ENCODE data around the gene CYP3A4.
"Not testable (repeated sequence)": the region's sequence is repeated elsewhere in the genome, so short reads cannot be mapped to it uniquely, and the experiment has no call there.

CYP3A4 gene

DNA sequence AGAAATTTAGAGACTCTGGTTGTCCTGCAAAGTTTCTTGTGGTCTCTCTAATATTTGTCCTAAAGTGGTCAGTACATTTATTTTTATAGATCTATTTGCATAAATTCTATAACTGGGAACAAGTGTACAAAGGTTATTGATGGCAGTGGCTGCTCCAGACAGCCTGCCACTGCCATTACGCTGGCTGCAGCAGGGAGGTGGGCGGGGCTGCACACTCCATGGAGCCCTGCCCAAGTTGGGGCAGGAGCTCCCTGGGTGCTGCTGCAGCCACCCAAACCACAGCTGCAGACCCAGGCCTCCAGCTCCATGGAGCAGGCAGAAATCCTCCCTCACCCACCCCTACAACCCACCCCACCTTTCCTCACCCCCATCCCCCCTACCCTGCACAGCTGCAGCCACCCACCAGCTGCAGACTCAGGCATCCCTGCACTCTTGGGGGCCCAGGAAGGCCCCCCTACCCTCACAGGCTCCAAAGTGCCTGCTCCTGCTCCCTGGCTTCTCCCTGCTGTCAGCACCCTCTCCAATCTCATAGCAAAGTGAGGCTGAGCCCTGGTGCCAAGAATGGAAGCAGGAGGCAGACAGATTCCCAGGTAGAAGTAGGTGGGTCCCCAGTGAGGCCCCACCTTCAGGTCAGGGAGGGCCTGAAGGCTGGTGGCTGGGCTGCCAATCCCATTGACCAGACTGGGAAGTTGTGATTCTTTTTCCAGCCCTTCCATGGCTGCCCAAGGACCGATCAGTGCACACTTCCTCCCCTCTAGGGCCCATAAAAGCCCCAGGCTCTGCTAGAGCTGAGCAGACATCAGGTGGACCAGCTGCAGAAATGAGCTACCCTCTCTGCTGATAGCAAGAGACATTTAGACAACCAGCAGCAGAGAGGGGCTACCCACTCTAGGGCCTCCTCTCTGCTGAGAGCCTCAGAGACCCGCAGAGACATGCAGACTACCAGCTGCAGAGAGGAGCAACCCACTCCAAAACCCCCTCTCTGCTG, 39.0 kb upstream of the CYP3A4 start:
- H3K36me3 ChIP-seq (ENCODE audit: control insufficient read depth, insufficient read depth, low read length) = no peaks in the 10 kb centered on the region
- H3K4me3 ChIP-seq (ENCODE audit: insufficient read depth, low read depth, low read length, poor library complexity, severe bottlenecking) = no peak overlapping the region
- no peaks in the 10 kb centered on the region for H3K27me3 ChIP-seq (replicated peaks; ENCODE audit: control insufficient read depth, insufficient read depth, low read length, poor library complexity, severe bottlenecking)

DNA sequence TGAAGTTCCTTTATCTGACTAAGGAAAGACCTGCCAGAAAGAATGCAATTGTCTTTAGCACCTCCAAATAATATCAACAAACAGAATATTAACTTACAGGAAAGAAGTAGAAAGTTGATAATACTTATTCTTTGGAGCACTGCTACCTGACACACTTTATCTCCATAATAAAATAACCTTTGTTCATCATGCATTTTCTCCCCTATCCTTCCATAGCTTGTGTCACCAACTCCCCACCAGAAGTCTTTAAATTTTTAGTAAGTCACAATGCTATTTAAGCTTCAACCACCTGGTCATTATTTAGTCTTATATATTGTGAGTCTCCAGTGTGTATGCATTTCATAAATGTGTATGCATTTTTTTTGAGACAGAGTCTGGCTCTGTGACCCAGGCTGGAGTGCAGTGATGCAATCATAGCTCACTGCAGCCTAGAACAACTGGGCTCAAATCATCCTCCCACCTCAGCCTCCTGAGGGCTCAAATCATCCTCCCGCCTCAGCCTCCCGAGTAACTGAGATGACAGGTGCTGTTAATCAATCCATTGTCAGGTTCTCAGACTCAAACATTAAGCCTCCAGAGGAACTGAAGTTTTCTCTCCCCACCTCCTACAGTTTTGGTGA, 36.5 kb upstream of the CYP3A4 start:
- H3K4me3 ChIP-seq (ENCODE audit: insufficient read depth, low read depth, low read length, poor library complexity, severe bottlenecking) = no peak overlapping the region
- no peaks in the 10 kb centered on the region for H3K9me3 ChIP-seq (ENCODE audit: control insufficient read depth, low read length)
- no peaks in the 10 kb centered on the region for H3K27me3 ChIP-seq (replicated peaks; ENCODE audit: control insufficient read depth, insufficient read depth, low read length, poor library complexity, severe bottlenecking)
- no peak overlapping the region for H3K27ac ChIP-seq (ENCODE audit: insufficient read depth, low read length, poor library complexity, severe bottlenecking)
- H3K4me1 ChIP-seq (ENCODE audit: control insufficient read depth, insufficient read depth, low read length, poor library complexity, severe bottlenecking) = no peaks in the 10 kb centered on the region
- DNase-seq = no peak
- H3K36me3 ChIP-seq (ENCODE audit: control insufficient read depth, insufficient read depth, low read length) = no peaks in the 10 kb centered on the region

More for the DNA sequence above, 39.0 kb upstream of the CYP3A4 start:
- no peaks in the 10 kb centered on the region for H3K9me3 ChIP-seq (ENCODE audit: control insufficient read depth, low read length)
- H3K27ac ChIP-seq (ENCODE audit: insufficient read depth, low read length, poor library complexity, severe bottlenecking) = no peak overlapping the region
- H3K4me1 ChIP-seq (ENCODE audit: control insufficient read depth, insufficient read depth, low read length, poor library complexity, severe bottlenecking) = no peaks in the 10 kb centered on the region
- no peak for DNase-seq

DNA sequence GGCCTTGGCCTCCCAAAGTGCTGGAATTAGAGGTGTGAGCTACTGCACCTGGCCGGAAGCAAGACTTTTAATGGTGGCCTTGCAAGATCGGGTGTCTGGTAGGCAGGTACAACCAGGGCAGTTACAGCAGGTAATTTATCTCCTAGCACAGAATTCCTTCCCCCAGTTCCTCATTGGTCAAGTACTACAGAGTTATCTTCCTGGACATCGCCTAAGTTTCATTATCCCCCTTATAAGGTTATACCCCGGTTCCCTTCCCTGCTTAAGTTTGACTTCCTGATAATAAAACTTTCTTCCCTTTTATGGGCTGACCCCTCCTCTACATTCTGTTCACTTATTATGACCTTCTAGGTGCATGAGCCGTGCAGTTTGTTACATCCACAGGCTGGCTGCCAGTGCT, 24.8 kb upstream of the CYP3A4 start:
- Histone ChIP-seq H3K36me3 (ENCODE audit: control insufficient read depth, insufficient read depth, low read length) (no peaks in the 10 kb centered on the region), H3K4me1 (ENCODE audit: control insufficient read depth, insufficient read depth, low read length, poor library complexity, severe bottlenecking) (no peaks in the 10 kb centered on the region), H3K27ac (ENCODE audit: insufficient read depth, low read length, poor library complexity, severe bottlenecking) (no peak overlapping the region), H3K27me3 (replicated peaks; ENCODE audit: control insufficient read depth, insufficient read depth, low read length, poor library complexity, severe bottlenecking) (no peaks in the 10 kb centered on the region), H3K4me3 (ENCODE audit: insufficient read depth, low read depth, low read length, poor library complexity, severe bottlenecking) (no peak overlapping the region), H3K9me3 (ENCODE audit: control insufficient read depth, low read length) (no peaks in the 10 kb centered on the region)
- no peak for DNase-seq

DNA sequence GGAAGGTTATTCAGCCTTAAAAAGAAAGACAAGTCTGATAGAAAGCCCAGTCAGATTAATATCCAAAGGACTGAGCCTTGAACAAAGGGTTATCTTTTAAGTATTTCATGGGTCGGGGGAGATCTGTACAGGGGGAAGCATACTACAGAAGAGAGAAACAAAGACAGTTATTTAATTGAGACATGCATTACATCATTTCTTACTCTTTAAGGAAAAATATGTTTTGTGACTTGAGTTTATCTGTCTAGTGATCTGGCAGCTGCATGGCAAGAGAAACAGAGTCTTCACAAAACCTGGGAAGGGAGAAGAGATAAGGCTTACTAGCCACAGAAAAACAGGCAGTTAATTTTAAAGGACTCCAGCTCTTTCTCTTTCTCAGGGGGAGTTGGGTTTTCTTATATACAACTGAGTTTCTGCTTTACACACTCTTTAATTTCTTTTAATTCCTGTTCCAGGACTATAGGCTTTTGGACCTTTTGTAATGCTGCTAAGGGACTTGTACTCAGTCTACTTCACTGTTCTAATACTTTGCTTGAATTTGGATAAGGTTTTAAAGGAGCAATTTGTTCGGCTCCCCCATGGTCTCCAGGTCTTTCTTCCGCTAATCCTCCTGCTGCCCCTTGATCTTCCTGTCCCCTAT, 23.0 kb upstream of the CYP3A4 start:
- DNase-seq = no peak
- Histone ChIP-seq H3K9me3 (ENCODE audit: control insufficient read depth, low read length) (no peaks in the 10 kb centered on the region), H3K27ac (ENCODE audit: insufficient read depth, low read length, poor library complexity, severe bottlenecking) (no peak overlapping the region), H3K4me1 (ENCODE audit: control insufficient read depth, insufficient read depth, low read length, poor library complexity, severe bottlenecking) (no peaks in the 10 kb centered on the region), H3K36me3 (ENCODE audit: control insufficient read depth, insufficient read depth, low read length) (no peaks in the 10 kb centered on the region), H3K4me3 (ENCODE audit: insufficient read depth, low read depth, low read length, poor library complexity, severe bottlenecking) (no peak overlapping the region), H3K27me3 (replicated peaks; ENCODE audit: control insufficient read depth, insufficient read depth, low read length, poor library complexity, severe bottlenecking) (no peaks in the 10 kb centered on the region)

DNA sequence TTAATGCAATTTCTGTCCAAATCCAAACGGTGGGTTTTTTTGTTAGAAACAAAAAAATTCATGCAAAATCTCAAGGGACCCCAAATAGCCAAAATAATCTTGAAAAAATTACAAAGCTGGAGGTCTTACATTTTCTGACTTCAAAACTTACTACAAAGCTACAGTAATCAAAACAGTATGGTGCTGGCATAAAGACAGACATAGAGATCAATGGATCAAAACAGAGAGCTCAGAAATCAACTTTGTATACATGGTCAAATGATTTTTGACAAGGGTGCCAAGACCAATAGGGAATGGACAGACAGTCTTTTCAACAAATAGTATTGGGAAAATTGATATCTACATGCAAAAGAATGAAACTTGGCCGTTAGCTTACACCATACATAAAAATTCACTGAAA, 21.7 kb upstream of the CYP3A4 start:
- no peaks in the 10 kb centered on the region for H3K27me3 ChIP-seq (replicated peaks; ENCODE audit: control insufficient read depth, insufficient read depth, low read length, poor library complexity, severe bottlenecking)
- no peak overlapping the region for H3K27ac ChIP-seq (ENCODE audit: insufficient read depth, low read length, poor library complexity, severe bottlenecking)
- H3K36me3 ChIP-seq (ENCODE audit: control insufficient read depth, insufficient read depth, low read length) = no peaks in the 10 kb centered on the region
- no peaks in the 10 kb centered on the region for H3K9me3 ChIP-seq (ENCODE audit: control insufficient read depth, low read length)
- no peaks in the 10 kb centered on the region for H3K4me1 ChIP-seq (ENCODE audit: control insufficient read depth, insufficient read depth, low read length, poor library complexity, severe bottlenecking)
- no peak for DNase-seq
- H3K4me3 ChIP-seq (ENCODE audit: insufficient read depth, low read depth, low read length, poor library complexity, severe bottlenecking) = no peak overlapping the region

DNA sequence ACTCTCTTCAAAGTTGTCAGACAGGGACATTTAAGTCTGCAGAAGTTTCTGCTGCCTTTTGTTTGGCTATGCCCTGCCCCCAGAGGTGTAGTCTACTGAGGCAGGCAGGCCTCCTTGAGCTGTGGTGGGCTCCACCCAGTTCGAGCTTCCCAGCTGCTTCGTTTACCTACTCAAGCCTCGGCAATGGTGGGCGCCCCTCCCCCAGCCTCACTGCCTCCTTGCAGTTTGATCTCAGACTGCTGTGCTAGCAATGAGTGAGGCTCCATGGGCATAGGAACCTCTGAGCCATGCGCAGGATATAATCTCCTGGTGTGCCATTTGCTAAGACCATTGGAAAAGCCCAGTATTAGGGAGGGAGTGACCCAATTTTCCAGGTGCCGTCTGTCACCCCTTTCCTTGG, 19.1 kb upstream of the CYP3A4 start:
- H3K4me3 ChIP-seq (ENCODE audit: insufficient read depth, low read depth, low read length, poor library complexity, severe bottlenecking); H3K36me3 ChIP-seq (ENCODE audit: control insufficient read depth, insufficient read depth, low read length); H3K27me3 ChIP-seq (replicated peaks; ENCODE audit: control insufficient read depth, insufficient read depth, low read length, poor library complexity, severe bottlenecking); DNase-seq; H3K9me3 ChIP-seq (ENCODE audit: control insufficient read depth, low read length); H3K4me1 ChIP-seq (ENCODE audit: control insufficient read depth, insufficient read depth, low read length, poor library complexity, severe bottlenecking); H3K27ac ChIP-seq (ENCODE audit: insufficient read depth, low read length, poor library complexity, severe bottlenecking): not testable (repeated sequence)

DNA sequence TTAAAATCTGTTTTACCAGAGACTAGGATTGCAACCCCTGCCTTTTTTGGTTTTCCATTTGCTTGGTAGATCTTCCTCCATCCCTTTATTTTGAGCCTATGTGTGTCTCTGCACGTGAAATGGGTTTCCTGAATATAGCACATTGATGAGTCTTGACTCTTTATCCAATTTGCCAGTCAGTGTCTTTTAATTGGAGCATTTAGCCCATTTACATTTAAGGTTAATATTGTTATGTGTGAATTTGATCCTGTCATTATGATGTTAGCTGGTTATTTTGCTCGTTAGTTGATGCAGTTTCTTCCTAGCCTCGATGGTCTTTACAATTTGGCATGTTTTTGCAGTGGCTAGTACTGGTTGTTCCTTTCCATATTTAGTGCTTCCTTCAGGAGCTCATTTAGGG, 17.4 kb upstream of the CYP3A4 start:
- not testable (repeated sequence) for H3K4me1 ChIP-seq (ENCODE audit: control insufficient read depth, insufficient read depth, low read length, poor library complexity, severe bottlenecking); H3K27me3 ChIP-seq (replicated peaks; ENCODE audit: control insufficient read depth, insufficient read depth, low read length, poor library complexity, severe bottlenecking); H3K4me3 ChIP-seq (ENCODE audit: insufficient read depth, low read depth, low read length, poor library complexity, severe bottlenecking); H3K9me3 ChIP-seq (ENCODE audit: control insufficient read depth, low read length); H3K27ac ChIP-seq (ENCODE audit: insufficient read depth, low read length, poor library complexity, severe bottlenecking); DNase-seq; H3K36me3 ChIP-seq (ENCODE audit: control insufficient read depth, insufficient read depth, low read length)

DNA sequence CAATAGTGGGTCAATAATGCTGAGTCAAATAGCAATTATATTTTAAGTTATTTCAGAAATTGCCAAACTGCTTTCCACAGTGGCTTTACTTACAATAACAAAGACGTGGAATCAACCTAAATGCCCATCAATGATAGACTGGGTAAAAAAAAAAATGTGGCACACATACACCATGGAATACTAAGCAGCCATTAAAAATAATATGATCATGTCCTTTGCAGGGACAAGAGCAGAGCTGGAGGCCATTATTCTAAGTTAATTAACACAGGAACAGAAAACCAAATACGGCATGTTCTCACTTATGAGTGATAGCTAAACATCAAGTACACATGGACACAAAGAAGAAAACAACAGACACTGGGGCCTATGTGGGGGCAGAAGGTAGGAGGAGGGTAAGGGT, 15.0 kb upstream of the CYP3A4 start:
- H3K27me3 ChIP-seq (replicated peaks; ENCODE audit: control insufficient read depth, insufficient read depth, low read length, poor library complexity, severe bottlenecking) = no peaks in the 10 kb centered on the region
- no peaks in the 10 kb centered on the region for H3K9me3 ChIP-seq (ENCODE audit: control insufficient read depth, low read length)
- no peak overlapping the region for H3K27ac ChIP-seq (ENCODE audit: insufficient read depth, low read length, poor library complexity, severe bottlenecking)
- no peaks in the 10 kb centered on the region for H3K36me3 ChIP-seq (ENCODE audit: control insufficient read depth, insufficient read depth, low read length)
- DNase-seq = no peak
- no peaks in the 10 kb centered on the region for H3K4me1 ChIP-seq (ENCODE audit: control insufficient read depth, insufficient read depth, low read length, poor library complexity, severe bottlenecking)
- H3K4me3 ChIP-seq (ENCODE audit: insufficient read depth, low read depth, low read length, poor library complexity, severe bottlenecking) = no peak overlapping the region

DNA sequence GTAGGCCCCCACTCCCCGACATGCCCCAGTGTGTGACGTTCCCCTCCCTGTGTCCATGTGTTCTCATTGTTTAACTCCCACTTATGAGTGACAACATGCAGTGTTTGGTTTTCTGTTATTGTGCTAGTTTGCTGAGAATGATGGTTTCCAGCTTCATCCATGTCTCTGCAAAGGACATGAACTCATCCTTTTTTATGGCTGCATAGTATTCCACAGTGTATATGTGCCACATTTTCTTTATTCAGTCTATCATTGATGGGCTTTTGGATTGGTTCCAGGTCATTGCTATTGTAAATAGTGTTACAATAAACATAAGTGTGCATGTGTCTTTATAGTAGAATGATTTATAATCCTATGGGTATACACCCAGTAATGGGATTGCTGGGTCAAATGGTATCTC, 11.9 kb upstream of the CYP3A4 start:
- not testable (repeated sequence) for H3K27me3 ChIP-seq (replicated peaks; ENCODE audit: control insufficient read depth, insufficient read depth, low read length, poor library complexity, severe bottlenecking); H3K4me1 ChIP-seq (ENCODE audit: control insufficient read depth, insufficient read depth, low read length, poor library complexity, severe bottlenecking); H3K9me3 ChIP-seq (ENCODE audit: control insufficient read depth, low read length); H3K36me3 ChIP-seq (ENCODE audit: control insufficient read depth, insufficient read depth, low read length); H3K4me3 ChIP-seq (ENCODE audit: insufficient read depth, low read depth, low read length, poor library complexity, severe bottlenecking); H3K27ac ChIP-seq (ENCODE audit: insufficient read depth, low read length, poor library complexity, severe bottlenecking); DNase-seq

All from effector memory CD4-positive, alpha-beta T cell (primary cell).